GM12878 (cell line): ENCODE measurements around the gene NODAL. TPM values are rescaled to one million over a fixed set of nuclear protein-coding genes. Genes with fewer than 3 reads are reported as not detected.
A peak's percentile ranks its signal among the peaks of the same experiment; 100 is the strongest.

Source experiments
- KDM1A ChIP-seq: fragments of 200-600 bp; sonication (generic); IDR thresholded peaks from 2 replicates; pipeline ENCODE4 v1.6.1; 2016; ENCODE audit warnings: borderline replicate concordance
- KLF5 ChIP-seq: fragments of 450-650 bp; IDR thresholded peaks from 2 replicates; pipeline ENCODE4 v1.6.1; 2014; ENCODE audit warnings: mild to moderate bottlenecking; ENCODE audit not compliant: partially characterized antibody
- MXI1 ChIP-seq: fragments of 150-350 bp; IDR thresholded peaks from 2 replicates; pipeline ENCODE4 v1.6.1; 2011; ENCODE audit warnings: low read depth, mild to moderate bottlenecking, inconsistent platforms, low read length, improper control_type of control experiment
- MYC ChIP-seq: IDR thresholded peaks from 2 replicates; pipeline ENCODE4 v1.6.1; 2011; ENCODE audit warnings: mild to moderate bottlenecking, low read length, moderate library complexity, inconsistent platforms; ENCODE audit not compliant: insufficient read depth, insufficient replicate concordance, insufficient read length, severe bottlenecking
- POU2F2 ChIP-seq: IDR thresholded peaks from 3 replicates; pipeline ENCODE4 v1.6.1; 2011; ENCODE audit warnings: low read depth, mild to moderate bottlenecking, low read length, borderline replicate concordance
- STAT1 ChIP-seq: fragments of 450-650 bp; conservative IDR thresholded peaks from 2 replicates; pipeline ENCODE4 v1.6.1; 2014; ENCODE audit warnings: antibody characterized with exemption, mild to moderate bottlenecking
- polyA plus RNA-seq, 11 experiments: library from polyadenylated mRNA; depleted of rRNA in 4 of 11; unstranded in 6 of 11; stranded (reverse) in 5 of 11; fragments of >200 nt; fragmentation: Nextera tagmentation in 4 of 11; fragmentation: Illumina TruSeq in 1 of 11; extraction: Ambion mirVana in 4 of 11; extraction: Trizol in 1 of 11; gene quantifications; 1 replicate in 1 of 11; 2 replicates in 10 of 11; pipeline versions ENCODE4 v1.2.1 to v1.2.3, GENCODE V29; 2011 to 2016; ENCODE audit warnings: inconsistent platforms in 2 of 11, missing spikeins in 2 of 11, low read depth in 1 of 11
- total RNA-seq, 4 experiments: library from RNA; depleted of rRNA in 3 of 4; stranded (reverse); fragments of >200 nt in 3 of 4; fragmentation: Illumina TruSeq in 1 of 4; extraction: Trizol in 1 of 4; gene quantifications; 2 replicates each; pipeline versions ENCODE4 v1.2.1 to v1.2.3, GENCODE V29; 2013 to 2021
- TF ChIP-seq, protein P1 (sequence below): fragments of 450-650 bp; IDR thresholded peaks from 2 replicates; pipeline ENCODE4 v1.6.1; 2016; ENCODE audit warnings: mild to moderate bottlenecking, moderate library complexity, borderline replicate concordance
- TF ChIP-seq, protein P2 (sequence below): fragments of 450-650 bp; IDR thresholded peaks from 2 replicates; pipeline ENCODE4 v1.6.1; 2017; ENCODE audit warnings: mild to moderate bottlenecking, moderate library complexity
- TF ChIP-seq, protein P3 (sequence below): fragments of 450-650 bp; IDR thresholded peaks from 2 replicates; pipeline ENCODE4 v1.6.1; 2016; ENCODE audit warnings: mild to moderate bottlenecking
- TF ChIP-seq, protein P4 (sequence below): IDR thresholded peaks from 2 replicates; pipeline ENCODE4 v1.6.1; 2012; ENCODE audit warnings: low read depth, low read length, improper control_type of control experiment
- TF ChIP-seq, protein P5 (sequence below): IDR thresholded peaks from 2 replicates; pipeline ENCODE4 v1.6.1; 2011; ENCODE audit warnings: mild to moderate bottlenecking, low read depth, low read length, moderate library complexity; ENCODE audit not compliant: insufficient replicate concordance

The NODAL gene
- total and polyA plus RNA-seq, 10 of the 15 experiments (the other 5 are each of a cell fraction or from before 2014, with no cell fraction given) = not detected

DNA sequence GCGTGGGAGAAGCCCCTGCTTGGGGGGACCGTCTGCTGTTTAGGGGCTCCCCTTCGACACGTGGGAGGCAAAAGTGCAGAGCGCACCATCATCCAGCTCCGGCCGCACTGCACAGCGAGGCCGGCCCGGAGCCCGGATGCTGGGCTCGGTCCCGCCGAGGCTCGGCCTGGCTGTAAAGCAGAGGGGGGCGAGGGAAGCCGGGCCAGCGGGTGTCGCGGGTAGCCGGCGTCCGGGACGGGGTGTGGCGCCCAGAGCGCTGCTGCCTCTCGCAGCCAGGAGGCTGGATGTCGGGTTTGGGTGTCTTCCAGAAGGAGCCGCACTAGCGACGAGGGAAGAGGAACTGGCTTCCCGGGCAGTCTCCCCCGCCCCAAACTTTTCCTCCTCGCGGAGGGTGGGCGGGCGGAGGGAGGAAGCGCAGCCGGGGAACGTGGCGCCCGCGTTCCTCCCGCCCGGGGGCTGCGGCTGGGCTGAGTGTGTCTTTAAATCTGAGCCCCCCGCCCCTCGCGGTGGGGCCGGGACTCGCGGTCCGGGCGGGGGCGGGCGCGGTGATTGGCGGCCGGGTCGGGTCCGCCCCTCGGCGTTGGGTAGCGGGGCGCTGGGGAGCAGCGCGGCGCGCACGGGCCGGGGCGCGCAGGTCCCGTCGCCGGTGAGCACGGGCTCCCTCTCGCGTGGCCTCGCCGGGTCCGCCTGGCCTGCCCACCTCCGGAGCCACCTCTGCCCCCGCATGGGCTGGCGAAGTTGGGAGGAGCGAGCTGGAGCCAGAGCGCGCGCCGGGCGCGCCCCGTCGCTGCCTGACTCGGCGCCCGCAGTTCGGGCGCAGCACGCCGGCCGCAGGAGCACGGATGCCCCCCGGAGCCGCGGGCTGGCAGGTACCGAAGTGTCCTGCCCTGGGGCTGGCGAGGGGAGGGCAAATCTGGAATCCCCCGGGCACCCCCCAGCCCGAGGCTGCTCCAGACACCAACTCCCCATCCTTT, 37.0 kb upstream of the NODAL start, which contains the start of gene PALD1 (continued):
- TF ChIP-seq, protein P1, sequence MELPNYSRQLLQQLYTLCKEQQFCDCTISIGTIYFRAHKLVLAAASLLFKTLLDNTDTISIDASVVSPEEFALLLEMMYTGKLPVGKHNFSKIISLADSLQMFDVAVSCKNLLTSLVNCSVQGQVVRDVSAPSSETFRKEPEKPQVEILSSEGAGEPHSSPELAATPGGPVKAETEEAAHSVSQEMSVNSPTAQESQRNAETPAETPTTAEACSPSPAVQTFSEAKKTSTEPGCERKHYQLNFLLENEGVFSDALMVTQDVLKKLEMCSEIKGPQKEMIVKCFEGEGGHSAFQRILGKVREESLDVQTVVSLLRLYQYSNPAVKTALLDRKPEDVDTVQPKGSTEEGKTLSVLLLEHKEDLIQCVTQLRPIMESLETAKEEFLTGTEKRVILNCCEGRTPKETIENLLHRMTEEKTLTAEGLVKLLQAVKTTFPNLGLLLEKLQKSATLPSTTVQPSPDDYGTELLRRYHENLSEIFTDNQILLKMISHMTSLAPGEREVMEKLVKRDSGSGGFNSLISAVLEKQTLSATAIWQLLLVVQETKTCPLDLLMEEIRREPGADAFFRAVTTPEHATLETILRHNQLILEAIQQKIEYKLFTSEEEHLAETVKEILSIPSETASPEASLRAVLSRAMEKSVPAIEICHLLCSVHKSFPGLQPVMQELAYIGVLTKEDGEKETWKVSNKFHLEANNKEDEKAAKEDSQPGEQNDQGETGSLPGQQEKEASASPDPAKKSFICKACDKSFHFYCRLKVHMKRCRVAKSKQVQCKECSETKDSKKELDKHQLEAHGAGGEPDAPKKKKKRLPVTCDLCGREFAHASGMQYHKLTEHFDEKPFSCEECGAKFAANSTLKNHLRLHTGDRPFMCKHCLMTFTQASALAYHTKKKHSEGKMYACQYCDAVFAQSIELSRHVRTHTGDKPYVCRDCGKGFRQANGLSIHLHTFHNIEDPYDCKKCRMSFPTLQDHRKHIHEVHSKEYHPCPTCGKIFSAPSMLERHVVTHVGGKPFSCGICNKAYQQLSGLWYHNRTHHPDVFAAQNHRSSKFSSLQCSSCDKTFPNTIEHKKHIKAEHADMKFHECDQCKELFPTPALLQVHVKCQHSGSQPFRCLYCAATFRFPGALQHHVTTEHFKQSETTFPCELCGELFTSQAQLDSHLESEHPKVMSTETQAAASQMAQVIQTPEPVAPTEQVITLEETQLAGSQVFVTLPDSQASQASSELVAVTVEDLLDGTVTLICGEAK = no peak
- TF ChIP-seq, protein P2, sequence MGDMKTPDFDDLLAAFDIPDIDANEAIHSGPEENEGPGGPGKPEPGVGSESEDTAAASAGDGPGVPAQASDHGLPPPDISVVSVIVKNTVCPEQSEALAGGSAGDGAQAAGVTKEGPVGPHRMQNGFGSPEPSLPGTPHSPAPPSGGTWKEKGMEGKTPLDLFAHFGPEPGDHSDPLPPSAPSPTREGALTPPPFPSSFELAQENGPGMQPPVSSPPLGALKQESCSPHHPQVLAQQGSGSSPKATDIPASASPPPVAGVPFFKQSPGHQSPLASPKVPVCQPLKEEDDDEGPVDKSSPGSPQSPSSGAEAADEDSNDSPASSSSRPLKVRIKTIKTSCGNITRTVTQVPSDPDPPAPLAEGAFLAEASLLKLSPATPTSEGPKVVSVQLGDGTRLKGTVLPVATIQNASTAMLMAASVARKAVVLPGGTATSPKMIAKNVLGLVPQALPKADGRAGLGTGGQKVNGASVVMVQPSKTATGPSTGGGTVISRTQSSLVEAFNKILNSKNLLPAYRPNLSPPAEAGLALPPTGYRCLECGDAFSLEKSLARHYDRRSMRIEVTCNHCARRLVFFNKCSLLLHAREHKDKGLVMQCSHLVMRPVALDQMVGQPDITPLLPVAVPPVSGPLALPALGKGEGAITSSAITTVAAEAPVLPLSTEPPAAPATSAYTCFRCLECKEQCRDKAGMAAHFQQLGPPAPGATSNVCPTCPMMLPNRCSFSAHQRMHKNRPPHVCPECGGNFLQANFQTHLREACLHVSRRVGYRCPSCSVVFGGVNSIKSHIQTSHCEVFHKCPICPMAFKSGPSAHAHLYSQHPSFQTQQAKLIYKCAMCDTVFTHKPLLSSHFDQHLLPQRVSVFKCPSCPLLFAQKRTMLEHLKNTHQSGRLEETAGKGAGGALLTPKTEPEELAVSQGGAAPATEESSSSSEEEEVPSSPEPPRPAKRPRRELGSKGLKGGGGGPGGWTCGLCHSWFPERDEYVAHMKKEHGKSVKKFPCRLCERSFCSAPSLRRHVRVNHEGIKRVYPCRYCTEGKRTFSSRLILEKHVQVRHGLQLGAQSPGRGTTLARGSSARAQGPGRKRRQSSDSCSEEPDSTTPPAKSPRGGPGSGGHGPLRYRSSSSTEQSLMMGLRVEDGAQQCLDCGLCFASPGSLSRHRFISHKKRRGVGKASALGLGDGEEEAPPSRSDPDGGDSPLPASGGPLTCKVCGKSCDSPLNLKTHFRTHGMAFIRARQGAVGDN = peak; percentile 60
- TF ChIP-seq, protein P3, sequence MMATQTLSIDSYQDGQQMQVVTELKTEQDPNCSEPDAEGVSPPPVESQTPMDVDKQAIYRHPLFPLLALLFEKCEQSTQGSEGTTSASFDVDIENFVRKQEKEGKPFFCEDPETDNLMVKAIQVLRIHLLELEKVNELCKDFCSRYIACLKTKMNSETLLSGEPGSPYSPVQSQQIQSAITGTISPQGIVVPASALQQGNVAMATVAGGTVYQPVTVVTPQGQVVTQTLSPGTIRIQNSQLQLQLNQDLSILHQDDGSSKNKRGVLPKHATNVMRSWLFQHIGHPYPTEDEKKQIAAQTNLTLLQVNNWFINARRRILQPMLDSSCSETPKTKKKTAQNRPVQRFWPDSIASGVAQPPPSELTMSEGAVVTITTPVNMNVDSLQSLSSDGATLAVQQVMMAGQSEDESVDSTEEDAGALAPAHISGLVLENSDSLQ = peak; percentile 81
- TF ChIP-seq MXI1 (0 out of 2 replicates have a peak, but pooled peaks have one; percentile 25), MYC (peak; percentile 25), STAT1 (no peak), KDM1A (no peak), KLF5 (no peak), POU2F2 (no peak)
- TF ChIP-seq, protein P4, sequence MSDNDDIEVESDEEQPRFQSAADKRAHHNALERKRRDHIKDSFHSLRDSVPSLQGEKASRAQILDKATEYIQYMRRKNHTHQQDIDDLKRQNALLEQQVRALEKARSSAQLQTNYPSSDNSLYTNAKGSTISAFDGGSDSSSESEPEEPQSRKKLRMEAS = no peak
- TF ChIP-seq, protein P5, sequence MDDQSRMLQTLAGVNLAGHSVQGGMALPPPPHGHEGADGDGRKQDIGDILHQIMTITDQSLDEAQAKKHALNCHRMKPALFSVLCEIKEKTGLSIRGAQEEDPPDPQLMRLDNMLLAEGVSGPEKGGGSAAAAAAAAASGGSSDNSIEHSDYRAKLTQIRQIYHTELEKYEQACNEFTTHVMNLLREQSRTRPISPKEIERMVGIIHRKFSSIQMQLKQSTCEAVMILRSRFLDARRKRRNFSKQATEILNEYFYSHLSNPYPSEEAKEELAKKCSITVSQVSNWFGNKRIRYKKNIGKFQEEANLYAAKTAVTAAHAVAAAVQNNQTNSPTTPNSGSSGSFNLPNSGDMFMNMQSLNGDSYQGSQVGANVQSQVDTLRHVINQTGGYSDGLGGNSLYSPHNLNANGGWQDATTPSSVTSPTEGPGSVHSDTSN = peak; percentile 80
- TF ChIP-seq, all 136 proteins: peak for 15
